ENCODE results near the gene OR10V1. TPM values are rescaled to one million over a fixed set of nuclear protein-coding genes. Genes with fewer than 3 reads are reported as not detected.

The OR10V1 gene
- total RNA-seq, 1 experiment from 2014 or later = not detected

DNA sequence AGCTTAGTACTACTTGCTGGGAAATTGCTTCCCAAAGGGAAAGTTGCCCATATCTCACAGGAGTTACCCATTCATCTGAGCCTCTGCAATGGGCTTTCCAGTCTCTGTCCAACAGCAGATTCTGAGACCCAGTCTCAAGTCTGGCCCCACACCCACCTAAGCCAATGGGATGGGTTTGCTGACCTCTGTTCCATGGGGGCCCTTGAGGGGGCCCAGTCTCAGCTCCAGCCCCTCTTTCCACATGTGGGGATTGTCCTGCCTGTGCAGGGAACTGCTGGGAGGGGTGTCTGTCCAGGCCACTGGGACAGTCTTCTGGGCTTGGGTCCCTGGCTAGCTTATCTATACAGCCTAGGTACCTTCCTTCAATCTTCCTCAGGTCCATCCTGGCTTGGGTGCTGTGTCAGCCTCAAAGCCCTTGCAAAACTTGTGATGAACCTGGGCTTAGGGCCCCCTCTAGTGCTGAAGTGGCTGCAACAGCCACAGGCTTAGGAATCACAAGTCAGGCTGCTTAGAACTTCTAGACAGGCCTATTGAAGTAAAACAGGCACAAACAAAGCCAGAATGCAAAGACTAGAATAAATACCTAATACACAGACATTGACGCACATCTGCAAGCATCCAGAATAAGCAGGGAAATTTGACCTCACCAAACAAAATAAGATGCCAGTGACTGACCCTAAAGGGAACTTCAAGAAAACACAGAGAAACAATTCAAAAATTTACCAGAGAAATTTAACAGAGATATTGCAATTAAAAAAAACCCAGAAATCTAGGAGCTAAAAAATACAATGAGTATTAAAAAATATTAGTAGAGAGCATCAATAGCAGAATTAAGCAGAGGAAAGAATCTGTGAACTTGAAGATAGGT is 33.1 kb downstream of the OR10V1 start:
- DNase-seq = peak; percentile 31
- Histone ChIP-seq H3K27me3 (no peaks in the 10 kb centered on the region), H3K9me3 (no peaks in the 10 kb centered on the region; the same call in 1 of the 2 replicates), H3K4me3 (no peak overlapping the region), H3K36me3 (no peaks in the 10 kb centered on the region)

DNA sequence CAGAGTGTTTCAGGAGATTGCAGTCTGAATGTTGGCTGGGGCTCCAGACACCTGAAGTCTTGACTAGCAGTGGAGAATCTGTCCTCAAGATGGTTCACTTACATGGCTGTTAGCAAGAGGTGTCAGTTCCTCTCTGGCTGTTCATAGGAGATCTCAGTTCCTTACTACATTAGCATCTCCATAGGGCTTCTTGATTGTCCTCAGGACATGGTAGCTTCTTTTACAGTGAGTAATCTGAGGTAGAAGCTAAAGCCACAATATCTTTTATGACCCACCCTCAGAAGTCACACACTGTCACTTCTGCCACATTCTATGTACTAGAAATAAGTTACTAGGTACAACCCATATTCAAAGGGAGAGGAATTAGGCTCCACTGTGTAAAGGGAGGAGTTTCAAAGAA is 34.3 kb downstream of the OR10V1 start:
- Histone ChIP-seq H3K36me3 (no peaks in the 10 kb centered on the region), H3K4me3 (no peak overlapping the region), H3K9me3 (no peaks in the 10 kb centered on the region), H3K27me3 (no peaks in the 10 kb centered on the region)
- DNase-seq = no peak

DNA sequence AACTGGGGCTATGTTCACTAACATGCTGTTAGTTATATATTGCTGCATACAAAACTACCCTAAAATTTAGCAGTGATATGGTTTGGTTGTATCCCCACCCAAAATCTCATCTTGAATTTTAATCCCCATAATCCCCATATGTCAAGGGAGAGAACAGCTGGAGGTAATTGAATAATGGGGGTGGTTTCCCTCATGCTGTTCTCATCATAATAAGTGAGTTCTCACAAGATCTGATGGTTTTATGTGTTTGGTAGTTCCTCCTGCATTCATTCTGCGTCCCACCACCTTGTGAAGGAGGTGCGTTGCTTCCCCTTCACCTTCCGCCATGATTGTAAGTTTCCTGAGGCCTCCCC is 34.9 kb downstream of the OR10V1 start:
- H3K4me3 ChIP-seq = no peak overlapping the region
- no peaks in the 10 kb centered on the region for H3K27me3 ChIP-seq
- H3K9me3 ChIP-seq = no peaks in the 10 kb centered on the region
- H3K36me3 ChIP-seq = no peaks in the 10 kb centered on the region
- no peak for DNase-seq

DNA sequence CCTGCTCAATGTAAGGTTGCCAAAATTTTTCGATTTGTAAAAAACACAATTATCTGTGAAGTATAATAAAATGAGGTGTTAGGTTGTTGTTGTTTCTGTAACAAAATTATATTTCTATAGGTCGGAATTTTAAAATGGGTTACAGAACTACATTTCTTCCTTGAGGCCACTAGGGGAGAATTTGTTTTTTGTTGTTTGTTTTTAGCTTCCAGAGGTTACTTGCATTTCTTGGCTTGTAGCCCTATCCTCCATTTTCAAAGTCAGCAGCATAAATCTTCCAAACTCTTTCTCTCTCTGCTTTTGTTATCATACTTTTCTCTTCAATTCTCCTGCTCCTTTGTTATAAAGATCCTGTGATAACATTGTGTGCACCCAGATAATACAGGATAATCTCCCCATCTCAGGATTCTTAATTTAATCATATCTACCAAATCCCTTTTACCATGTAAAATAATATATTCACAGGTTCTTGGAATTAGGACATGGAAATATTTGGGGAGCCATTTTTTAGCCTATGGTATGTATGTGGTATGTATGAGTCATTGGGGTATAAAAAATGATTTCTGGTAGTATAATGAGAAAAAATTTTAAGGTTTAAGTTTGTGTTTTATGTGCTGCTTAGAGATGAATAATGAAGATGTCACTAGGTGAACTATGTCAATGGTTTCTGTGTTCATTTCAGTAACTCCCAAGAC is 35.4 kb downstream of the OR10V1 start:
- DNase-seq = no peak
- Histone ChIP-seq H3K4me3 (no peak overlapping the region), H3K9me3 (no peaks in the 10 kb centered on the region), H3K27me3 (no peaks in the 10 kb centered on the region), H3K36me3 (no peaks in the 10 kb centered on the region)

DNA sequence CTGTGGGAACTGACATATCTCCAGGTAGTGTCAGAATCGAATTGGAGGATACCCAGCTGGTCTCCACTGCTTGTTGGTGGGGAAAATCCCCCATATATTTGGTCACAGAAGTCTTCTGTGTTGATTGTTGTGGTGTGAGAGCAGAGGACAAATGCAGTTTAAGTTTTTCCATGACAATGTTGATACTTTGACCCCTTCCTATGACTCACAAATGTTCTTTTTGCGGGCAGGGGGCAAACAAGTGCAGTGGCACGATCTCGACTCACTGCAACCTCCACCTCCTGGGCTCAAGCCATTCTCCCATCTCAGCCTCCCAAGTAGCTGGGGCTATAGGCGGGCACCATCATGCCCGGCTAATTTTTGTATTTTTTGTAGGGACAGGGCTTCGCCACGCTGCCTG is 37.4 kb downstream of the OR10V1 start:
- H3K27me3 ChIP-seq = no peaks in the 10 kb centered on the region
- H3K4me3 ChIP-seq = no peak overlapping the region
- DNase-seq = no peak
- no peaks in the 10 kb centered on the region for H3K36me3 ChIP-seq
- H3K9me3 ChIP-seq = no peaks in the 10 kb centered on the region

DNA sequence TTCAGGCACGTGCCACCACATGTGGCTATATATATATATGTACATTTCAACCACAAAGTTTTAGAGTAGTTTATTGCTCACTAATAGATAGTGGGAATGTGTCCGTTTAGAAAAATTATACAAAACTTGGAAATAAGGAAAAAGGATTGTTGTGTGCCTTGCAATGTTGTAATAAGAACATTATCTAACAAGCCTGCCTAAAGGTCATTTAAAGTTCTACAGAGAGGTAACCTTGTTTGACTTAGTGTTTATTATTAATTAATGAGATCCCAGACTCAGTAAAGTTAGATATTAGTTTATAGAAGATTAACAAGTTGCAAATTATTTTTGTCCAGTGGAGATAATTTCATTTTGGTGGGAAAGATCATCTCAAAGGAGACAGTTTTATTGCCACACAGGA is 39.4 kb downstream of the OR10V1 start:
- Histone ChIP-seq H3K36me3 (no peaks in the 10 kb centered on the region), H3K4me3 (no peak overlapping the region), H3K9me3 (no peaks in the 10 kb centered on the region), H3K27me3 (no peaks in the 10 kb centered on the region)
- DNase-seq = no peak

DNA sequence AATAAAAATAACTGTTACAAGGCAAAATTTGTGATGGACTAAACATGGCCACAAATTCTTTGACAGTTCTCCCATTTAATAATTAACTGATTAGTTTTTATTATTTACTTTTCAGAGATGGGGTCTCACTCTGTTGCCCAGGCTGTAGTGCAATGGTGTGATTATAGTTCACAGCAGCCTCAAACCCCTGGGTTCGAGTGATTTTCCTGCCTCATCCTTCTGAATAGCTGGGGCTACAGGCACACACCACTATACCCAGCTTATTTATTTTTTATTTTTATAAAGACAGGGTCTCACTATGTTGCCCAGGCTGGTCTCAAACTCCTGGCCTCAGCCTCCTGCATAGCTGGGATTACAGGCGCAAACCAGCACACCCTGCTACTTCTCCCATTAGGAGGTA is 40.4 kb downstream of the OR10V1 start:
- DNase-seq = no peak

DNA sequence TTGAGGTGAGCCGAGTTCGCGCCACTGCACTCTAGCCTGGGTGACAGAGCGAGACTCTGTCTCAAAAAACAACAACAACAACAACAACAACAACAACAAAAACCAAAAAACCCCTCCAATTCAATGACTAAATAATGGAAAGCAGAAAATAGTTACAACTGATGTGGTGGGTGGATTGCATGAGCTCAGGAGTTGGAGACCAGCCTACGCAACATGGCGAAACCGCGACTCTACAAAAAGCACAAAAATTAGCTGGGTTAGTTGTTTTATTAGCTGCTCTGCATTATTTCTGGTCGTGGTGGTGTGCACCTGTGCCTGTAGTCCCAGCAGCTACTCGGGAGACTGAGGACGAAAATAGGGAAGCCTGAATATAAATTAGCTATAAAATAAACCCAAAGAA is 42.2 kb downstream of the OR10V1 start:
- H3K36me3 ChIP-seq = peaks cover 10% of the 10 kb centered on the region
- DNase-seq = no peak
- no peaks in the 10 kb centered on the region for H3K9me3 ChIP-seq
- H3K4me3 ChIP-seq = no peak overlapping the region
- H3K27me3 ChIP-seq = no peaks in the 10 kb centered on the region

More for the DNA sequence above, 40.4 kb downstream of the OR10V1 start:
- Histone ChIP-seq H3K27me3 (no peaks in the 10 kb centered on the region), H3K9me3 (no peaks in the 10 kb centered on the region), H3K4me3 (no peak overlapping the region), H3K36me3 (no peaks in the 10 kb centered on the region)

DNA sequence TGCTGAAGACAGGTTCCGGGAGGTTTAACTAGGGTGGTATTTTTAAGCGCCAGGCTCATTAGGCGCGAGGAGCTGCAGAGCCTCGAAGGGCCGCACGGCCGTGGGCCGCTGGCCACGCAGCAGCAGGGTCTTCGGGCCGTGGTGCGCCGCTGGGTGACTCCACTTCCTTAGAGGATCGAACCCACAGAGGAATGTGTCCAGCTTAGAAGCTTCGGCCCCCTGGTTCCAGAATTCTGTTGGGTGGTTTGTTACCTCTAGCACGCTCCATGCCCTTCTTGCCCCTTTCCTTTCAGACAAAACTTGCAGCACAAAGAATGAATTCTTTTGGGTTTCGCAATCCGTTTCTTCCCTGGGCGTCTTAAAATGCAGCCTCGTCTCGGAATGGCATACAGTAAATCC is 44.0 kb downstream of the OR10V1 start:
- DNase-seq = peak; percentile 28
- Histone ChIP-seq H3K27me3 (no peaks in the 10 kb centered on the region), H3K4me3 (peak overlapping the region; percentile 72), H3K9me3 (no peaks in the 10 kb centered on the region), H3K36me3 (peaks cover 26% of the 10 kb centered on the region)

DNA sequence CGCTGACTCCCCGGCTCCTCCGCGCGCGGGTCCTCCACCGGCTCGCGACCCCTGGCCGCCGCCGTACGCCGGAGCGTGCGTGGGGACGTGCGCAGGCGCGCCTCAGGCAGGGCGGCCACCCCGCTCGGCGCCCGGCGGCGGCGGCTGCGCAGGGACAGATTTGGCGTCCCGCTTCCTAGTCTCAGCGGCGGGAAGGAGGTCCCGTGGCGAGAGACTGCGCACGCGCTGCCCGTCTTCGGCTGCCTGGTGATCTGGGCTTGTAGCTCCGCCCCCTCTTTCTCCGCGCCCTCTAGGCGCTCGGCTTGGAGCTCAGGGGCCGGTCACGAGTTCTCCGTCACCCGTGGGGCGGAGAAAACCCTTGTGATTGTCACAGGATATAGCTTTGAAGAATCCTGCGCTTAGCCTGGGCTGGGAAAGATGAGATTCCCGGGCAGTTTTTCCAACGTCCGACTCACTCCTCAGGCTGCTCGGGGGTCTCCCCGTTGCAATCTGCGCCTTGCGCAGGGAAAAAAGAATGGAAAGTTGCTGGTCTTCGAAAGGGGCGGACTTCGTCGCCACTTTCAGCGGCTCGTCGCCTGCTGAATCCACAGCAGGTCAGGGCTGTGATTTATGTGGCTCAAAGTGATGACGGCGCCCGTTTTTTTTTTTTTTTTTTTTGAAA is 44.6 kb downstream of the OR10V1 start, which contains the start of gene PATL1:
Gene PATL1, minus strand, starts transcription at position 88 of the 661 bp plus-strand sequence. CDS start 142 bp downstream, outside the sequence.
- peak; percentile 98 for DNase-seq
- Histone ChIP-seq H3K36me3 (peaks cover 29% of the 10 kb centered on the region), H3K27me3 (no peaks in the 10 kb centered on the region), H3K4me3 (peak within 1 kb of the TSS; percentile 72), H3K9me3 (no peaks in the 10 kb centered on the region)

DNA sequence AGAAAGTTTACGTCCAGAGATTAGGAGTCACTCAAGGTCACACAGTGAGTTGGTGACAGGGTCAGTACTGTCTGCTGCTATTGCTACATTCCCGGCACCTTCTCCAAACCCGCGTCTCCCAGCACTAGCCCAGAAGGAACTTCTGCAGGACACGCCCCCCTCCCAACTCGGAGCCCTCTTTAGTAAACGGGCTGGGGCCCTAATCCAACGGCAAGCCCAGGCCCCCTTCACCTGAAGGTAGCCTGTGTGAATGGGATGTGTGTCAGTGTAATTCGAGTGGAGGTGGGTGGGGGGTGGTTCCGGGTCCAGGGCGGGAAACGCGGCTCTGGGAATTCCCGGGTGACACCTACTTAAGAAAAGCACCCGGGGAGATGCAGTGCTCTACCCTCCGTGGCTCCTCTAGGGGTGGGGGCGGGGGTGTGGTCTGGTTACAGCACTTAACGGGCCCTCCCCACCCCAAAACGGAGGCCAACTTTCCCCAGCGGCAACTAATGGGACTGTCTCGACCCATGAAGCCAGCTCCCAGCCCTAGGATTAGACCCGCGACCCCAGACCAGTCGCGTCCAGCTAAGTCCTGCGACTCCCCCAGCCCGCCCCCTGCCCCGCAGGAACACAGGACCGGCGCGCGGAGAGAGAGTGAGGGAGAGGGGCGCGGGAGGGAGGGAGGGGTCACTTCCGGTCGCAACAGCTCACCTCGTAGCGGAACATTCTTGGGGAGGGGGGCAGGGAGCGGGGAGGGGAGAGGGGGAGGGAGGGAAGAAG is 45.3 kb downstream of the OR10V1 start:
- peak; percentile 59 for DNase-seq
- Histone ChIP-seq H3K27me3 (no peaks in the 10 kb centered on the region), H3K4me3 (peak overlapping the region; percentile 72), H3K9me3 (no peaks in the 10 kb centered on the region), H3K36me3 (peaks cover 36% of the 10 kb centered on the region)

DNA sequence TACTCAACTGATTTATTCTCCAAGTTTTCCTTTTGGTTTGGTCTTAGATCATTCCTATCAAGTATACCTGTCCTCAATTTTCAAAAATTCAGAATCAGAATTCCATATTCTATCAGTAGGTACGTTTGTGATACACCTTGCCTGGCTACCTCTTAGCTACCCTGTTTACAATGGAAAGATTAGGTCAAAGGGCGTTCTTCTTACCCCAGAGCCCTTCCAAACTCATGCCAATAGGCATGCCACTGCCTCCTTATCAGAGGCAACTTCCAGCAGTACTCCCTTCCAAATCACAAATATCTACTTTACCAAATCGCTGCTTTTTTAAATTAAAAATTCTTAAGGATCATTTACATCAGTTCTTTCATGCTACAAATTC is 45.8 kb downstream of the OR10V1 start:
- no peaks in the 10 kb centered on the region for H3K27me3 ChIP-seq
- no peaks in the 10 kb centered on the region for H3K9me3 ChIP-seq
- no peak for DNase-seq
- peaks cover 41% of the 10 kb centered on the region for H3K36me3 ChIP-seq
- H3K4me3 ChIP-seq = peak overlapping the region; percentile 72

DNA sequence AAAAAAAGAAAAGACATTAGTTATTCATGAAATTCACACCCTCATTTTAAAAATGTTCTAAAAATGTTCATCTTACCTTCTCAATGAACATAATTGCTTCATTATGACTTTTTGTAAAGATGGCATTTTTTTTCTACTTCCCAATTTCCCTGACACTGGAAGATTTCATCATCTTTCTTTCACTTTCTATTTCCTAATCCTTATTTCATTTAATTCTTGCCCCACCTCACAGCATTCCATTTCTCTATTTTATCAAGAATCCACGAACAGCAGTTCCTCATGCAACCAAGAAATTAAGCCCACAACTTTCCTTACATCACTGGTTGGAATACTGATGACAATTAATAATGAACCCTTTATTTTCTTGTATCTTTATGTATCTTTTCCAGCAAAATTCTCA is 46.7 kb downstream of the OR10V1 start:
- DNase-seq = no peak
- peaks cover 48% of the 10 kb centered on the region for H3K36me3 ChIP-seq
- H3K9me3 ChIP-seq = no peaks in the 10 kb centered on the region
- no peaks in the 10 kb centered on the region for H3K27me3 ChIP-seq
- peak overlapping the region; percentile 72 for H3K4me3 ChIP-seq
